ENCODE data around the gene VRK3.

GRCh38 chr19:50059045-50059444 is 33.9 kb upstream of the VRK3 start:
- TF ChIP-seq, protein P1, sequence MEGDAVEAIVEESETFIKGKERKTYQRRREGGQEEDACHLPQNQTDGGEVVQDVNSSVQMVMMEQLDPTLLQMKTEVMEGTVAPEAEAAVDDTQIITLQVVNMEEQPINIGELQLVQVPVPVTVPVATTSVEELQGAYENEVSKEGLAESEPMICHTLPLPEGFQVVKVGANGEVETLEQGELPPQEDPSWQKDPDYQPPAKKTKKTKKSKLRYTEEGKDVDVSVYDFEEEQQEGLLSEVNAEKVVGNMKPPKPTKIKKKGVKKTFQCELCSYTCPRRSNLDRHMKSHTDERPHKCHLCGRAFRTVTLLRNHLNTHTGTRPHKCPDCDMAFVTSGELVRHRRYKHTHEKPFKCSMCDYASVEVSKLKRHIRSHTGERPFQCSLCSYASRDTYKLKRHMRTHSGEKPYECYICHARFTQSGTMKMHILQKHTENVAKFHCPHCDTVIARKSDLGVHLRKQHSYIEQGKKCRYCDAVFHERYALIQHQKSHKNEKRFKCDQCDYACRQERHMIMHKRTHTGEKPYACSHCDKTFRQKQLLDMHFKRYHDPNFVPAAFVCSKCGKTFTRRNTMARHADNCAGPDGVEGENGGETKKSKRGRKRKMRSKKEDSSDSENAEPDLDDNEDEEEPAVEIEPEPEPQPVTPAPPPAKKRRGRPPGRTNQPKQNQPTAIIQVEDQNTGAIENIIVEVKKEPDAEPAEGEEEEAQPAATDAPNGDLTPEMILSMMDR (IDR thresholded peaks at IDR 0.05; ENCODE audit: low read length) = no peak
- no peak for TF ChIP-seq EZH2 (IDR thresholded peaks at IDR 0.05; ENCODE audit: borderline replicate concordance, low read length)

Measured in OCI-LY1 (cell line).